GM21528 (cell line): ENCODE results near the gene ELOB.

Experiments
- ATAC-seq: cut with Tn5 transposase; IDR thresholded peaks from one replicate; pipeline ENCODE4 v1.9.1; 2021; ENCODE audit warnings: mild to moderate bottlenecking, moderate library complexity; ENCODE audit not compliant: unreplicated experiment, low FRiP score

Gene ELOB

GRCh38 chr16:2777231-2777902, at the start of gene ELOB:
Gene ELOB, minus strand, starts transcription at chr16:2777280. Its CDS starts 41 bp downstream, at chr16:2777239.
- peak; percentile 45 for ATAC-seq

- no peak for ATAC-seq
Measured at GRCh38 chr16:2825906-2826305, 48.8 kb upstream of the ELOB start.

GRCh38 chr16:2825049-2825742, 48.1 kb upstream of the ELOB start:
- ATAC-seq: no peak

GRCh38 chr16:2824626-2825025, 47.5 kb upstream of the ELOB start:
- ATAC-seq: no peak

GRCh38 chr16:2822496-2822895, 45.4 kb upstream of the ELOB start:
- no peak for ATAC-seq

GRCh38 chr16:2822158-2822495, 45.0 kb upstream of the ELOB start:
- ATAC-seq: no peak

- ATAC-seq: no peak
Measured at GRCh38 chr16:2821487-2822157, 44.5 kb upstream of the ELOB start.

- no peak for ATAC-seq
Measured at GRCh38 chr16:2820836-2821486, 43.9 kb upstream of the ELOB start.

- ATAC-seq: no peak
Measured at GRCh38 chr16:2819939-2820835, 43.1 kb upstream of the ELOB start.

- no peak for ATAC-seq
Measured at GRCh38 chr16:2819179-2819938, 42.3 kb upstream of the ELOB start.

GRCh38 chr16:2818272-2818876, 41.3 kb upstream of the ELOB start:
- ATAC-seq: no peak

GRCh38 chr16:2817340-2818271, 40.5 kb upstream of the ELOB start:
- ATAC-seq: no peak

- no peak for ATAC-seq
Measured at GRCh38 chr16:2816751-2817339, 39.8 kb upstream of the ELOB start, which contains the start of gene PRSS21. Gene PRSS21, plus strand, starts transcription at chr16:2817237. Its CDS starts 32 bp downstream, at chr16:2817269.

GRCh38 chr16:2815299-2815771, 38.3 kb upstream of the ELOB start:
- no peak for ATAC-seq

GRCh38 chr16:2814551-2815298, 37.6 kb upstream of the ELOB start:
- no peak for ATAC-seq

GRCh38 chr16:2813771-2814221, 36.7 kb upstream of the ELOB start:
- no peak for ATAC-seq
